Mesodermal cell (in vitro differentiated cells): ENCODE measurements around the gene CD200.

Source experiments
- H3K27ac ChIP-seq: 2 replicates; pipeline ENCODE4 v1.7.0; 2013; ENCODE audit warnings: mild to moderate bottlenecking, low read depth, low read length, moderate library complexity; ENCODE audit not compliant: severe bottlenecking
- H3K36me3 ChIP-seq: 2 replicates; pipeline ENCODE4 v1.7.1; 2013; ENCODE audit warnings: mild to moderate bottlenecking, low read length, moderate library complexity; ENCODE audit not compliant: control insufficient read depth, insufficient read depth
- H3K4me1 ChIP-seq: one replicate; pipeline ENCODE4 v1.7.1; 2013; ENCODE audit warnings: mild to moderate bottlenecking, low read length; ENCODE audit not compliant: insufficient read depth, control insufficient read depth, poor library complexity, severe bottlenecking
- H3K4me3 ChIP-seq: 2 replicates; pipeline ENCODE4 v1.7.0; 2013; ENCODE audit warnings: low read length, control low read depth, mild to moderate bottlenecking; ENCODE audit not compliant: insufficient read depth, poor library complexity, severe bottlenecking; ENCODE audit errors: extremely low read depth
- H3K9me3 ChIP-seq: 2 replicates; pipeline ENCODE4 v1.7.1; 2013; ENCODE audit warnings: mild to moderate bottlenecking, low read length, moderate library complexity; ENCODE audit not compliant: control insufficient read depth
- WGBS, 2 experiments: methylation state at CpG; one replicate each; pipeline ENCODE4 v1.1.5; 2013; ENCODE audit warnings: missing lambda C conversion rate in 2 of 2; ENCODE audit not compliant: insufficient coverage in 2 of 2; 5-methylcytosine and 5-hydroxymethylcytosine counted together

CD200 gene

DNA sequence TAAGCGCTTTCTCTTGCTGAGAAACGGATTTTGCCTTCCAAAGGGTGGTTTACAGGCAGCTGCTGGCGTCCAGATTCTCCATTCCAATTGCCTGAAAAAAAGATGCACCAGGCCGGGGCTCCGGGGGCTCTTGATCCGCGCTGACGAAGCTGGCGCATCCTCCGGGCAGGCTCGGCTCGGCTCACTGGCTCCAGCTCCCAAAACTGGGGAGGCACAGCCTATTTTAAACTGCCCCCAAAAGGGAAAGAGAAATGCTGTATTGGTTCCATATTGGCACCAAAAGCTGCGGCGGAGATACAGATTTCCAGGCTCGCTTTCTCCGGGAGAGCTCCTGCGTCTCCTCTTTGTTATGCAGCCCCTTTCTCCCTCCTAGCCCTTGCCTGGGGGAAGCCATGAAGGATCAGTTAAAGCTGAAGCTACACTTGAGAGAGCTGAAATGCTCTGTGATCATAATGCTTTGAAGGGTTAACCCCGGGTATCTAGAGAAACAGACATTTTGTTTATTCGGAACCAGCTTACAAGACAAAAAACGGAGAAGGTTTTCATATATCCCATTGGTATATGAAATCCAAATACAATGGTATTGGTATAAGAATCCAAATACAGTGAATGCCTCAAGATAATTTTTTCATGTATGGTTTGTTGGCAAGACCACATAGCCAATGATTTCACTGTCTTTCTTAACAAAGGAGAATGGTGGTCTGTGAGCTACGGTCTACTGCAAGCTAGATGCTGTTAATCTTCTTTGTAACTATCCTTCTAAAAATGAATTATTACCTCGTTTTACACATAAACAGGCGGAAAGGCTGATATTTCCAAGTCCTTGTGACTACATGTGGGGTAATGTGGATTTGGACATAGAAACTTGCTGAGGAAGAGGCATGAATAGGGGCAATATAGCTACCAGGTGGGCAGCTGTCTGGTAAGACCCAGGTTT lies 693 bp downstream of the CD200 start:
- peak overlapping the region; percentile 57 for H3K4me3 ChIP-seq
- peak overlapping the region; percentile 74 for H3K27ac ChIP-seq
- no peaks in the 10 kb centered on the region for H3K4me1 ChIP-seq
- no peaks in the 10 kb centered on the region for H3K9me3 ChIP-seq
- 0 to 1% methylated on average over 7 to 13 of the region's 23 CpGs for WGBS, 2 experiments
- H3K36me3 ChIP-seq = no peaks in the 10 kb centered on the region

DNA sequence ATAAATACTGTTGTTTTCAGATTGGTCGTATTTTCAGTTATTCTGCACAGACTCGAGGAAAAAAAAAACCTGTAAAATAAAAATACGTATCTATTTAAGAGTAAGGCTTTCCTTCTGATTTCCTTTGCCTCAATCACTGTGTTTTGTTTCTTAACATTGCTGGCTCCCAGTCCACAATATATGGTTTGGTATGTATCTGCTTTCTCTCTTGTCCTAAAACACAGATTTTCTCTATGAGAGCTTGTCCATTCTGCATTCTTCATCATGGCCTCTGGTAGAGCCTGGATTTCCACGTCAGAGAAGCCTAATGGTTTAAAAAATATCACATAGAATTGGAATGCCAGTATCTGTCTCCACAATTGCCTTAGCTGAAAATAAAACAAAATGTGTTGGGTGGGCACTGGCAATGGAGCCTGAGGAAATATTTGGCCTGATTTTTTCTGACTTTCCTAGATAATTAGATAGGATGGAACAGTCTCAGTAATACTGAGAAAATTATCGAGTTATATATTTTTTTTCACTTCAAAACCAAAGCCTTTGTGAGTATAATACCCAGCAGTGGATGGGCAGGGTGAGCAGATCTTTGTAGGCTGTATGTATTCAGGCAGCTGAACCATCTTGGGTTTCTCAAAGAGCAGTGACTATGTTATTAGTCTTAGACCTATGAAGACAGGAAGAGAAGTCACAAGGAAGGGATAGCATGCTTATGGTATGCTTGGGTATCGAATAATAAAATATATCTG lies 1.9 kb downstream of the CD200 start:
- Histone ChIP-seq H3K9me3 (no peaks in the 10 kb centered on the region), H3K27ac (no peak overlapping the region), H3K4me3 (peak overlapping the region; percentile 57), H3K36me3 (no peaks in the 10 kb centered on the region), H3K4me1 (no peaks in the 10 kb centered on the region)
- 33% methylated on average over 1 of the region's 6 CpGs; no CpG with 5 or more reads in 1 of the 2 experiments for WGBS, 2 experiments

DNA sequence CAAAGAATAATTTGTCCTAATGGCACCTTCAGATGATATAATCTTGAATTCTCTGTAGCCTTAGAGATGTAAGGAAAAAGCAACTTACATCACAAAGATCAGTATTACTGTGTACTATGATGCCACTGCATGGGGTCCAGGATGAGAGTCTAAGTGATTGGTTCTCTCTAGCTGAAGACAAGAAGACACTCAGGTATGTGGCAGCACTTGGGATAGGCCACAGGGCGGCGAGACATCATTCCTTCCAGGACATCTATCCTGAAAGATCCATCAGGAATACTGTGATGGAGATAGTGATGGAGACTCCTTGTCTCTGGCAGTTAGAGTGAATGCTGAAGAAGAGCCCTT lies 2.5 kb downstream of the CD200 start:
- Histone ChIP-seq H3K4me1 (no peaks in the 10 kb centered on the region), H3K9me3 (no peaks in the 10 kb centered on the region), H3K4me3 (no peak overlapping the region), H3K36me3 (no peaks in the 10 kb centered on the region), H3K27ac (no peak overlapping the region)
- no CpG with 5 or more reads among the region's 2 CpGs for WGBS, 2 experiments

DNA sequence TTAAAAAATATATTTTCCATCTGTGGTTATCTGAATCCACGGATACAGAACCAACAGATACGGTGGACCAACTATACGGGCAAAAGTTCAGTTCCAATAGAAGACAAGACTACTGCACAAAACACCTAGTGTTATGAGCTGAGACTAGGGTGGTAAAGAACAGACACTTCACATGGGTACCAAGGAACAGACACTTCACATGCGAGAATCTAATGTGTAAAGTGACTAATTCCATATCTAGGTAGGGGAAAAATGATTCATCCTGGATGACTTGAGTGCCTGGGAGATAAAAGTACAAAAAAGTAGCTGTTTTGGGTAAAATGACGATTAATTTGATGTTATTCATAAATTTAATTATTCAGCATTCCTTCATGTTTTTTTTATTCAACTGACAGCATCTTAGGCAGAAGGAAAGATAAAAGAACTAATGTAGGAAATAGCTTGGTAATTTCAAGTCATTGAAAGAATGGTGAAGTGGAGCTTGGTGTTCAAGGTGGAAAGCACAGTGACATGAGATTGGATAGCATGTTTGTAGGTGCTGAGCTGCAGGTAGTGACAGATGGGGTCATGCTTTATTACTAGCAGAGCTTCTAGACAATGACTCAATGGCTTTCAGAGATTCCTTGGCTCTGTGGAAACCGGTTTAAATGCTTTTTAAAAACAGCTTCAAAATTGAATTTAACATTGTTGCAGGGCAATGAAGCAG lies 5.2 kb downstream of the CD200 start:
- Histone ChIP-seq H3K27ac (no peak overlapping the region), H3K36me3 (no peaks in the 10 kb centered on the region), H3K4me1 (no peaks in the 10 kb centered on the region), H3K9me3 (no peaks in the 10 kb centered on the region), H3K4me3 (no peak overlapping the region)
- 71 to 90% methylated on average over 1 to 3 of the region's 6 CpGs for WGBS, 2 experiments

DNA sequence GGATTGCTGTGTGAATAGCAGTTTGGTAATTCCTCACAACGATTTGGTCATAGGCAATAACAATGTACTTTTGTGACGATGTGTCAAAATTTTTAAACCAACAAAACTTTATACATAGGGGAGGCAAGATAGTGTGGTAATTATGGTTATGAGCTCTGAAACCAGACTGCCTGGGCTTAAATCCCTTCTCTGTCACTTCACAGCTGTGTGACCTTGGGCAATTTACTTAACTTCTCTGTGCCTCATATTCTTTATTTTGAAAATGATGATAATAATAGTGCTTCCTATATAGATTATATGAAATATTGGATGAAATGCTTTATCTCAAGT lies 5.7 kb downstream of the CD200 start:
- H3K4me1 ChIP-seq = no peaks in the 10 kb centered on the region
- no peaks in the 10 kb centered on the region for H3K36me3 ChIP-seq
- H3K4me3 ChIP-seq = no peak overlapping the region
- H3K27ac ChIP-seq = no peak overlapping the region
- no peaks in the 10 kb centered on the region for H3K9me3 ChIP-seq
- no CpG with 5 or more reads among the region's 2 CpGs for WGBS, 2 experiments

DNA sequence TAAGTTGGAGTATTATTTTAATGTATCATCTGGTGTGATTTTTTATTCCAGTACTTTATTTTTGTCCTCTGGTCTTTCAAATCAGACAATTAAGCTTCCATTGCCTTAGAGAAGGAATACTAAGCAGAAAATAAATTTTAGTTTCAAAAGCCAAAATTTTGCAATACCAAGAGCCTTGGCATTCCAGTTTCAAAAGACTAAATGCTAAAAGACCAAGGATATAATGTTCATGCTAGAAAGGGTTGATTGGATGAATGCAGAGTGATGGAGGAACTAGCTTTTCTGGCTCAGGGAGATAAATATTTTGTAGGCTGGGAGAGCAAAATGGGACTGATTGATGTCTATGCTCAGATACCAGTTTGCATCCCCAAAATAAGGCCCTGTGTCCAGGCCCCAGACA lies 6.2 kb downstream of the CD200 start:
- H3K27ac ChIP-seq = no peak overlapping the region
- H3K36me3 ChIP-seq = no peaks in the 10 kb centered on the region
- H3K4me1 ChIP-seq = no peaks in the 10 kb centered on the region
- no peak overlapping the region for H3K4me3 ChIP-seq
- no peaks in the 10 kb centered on the region for H3K9me3 ChIP-seq

DNA sequence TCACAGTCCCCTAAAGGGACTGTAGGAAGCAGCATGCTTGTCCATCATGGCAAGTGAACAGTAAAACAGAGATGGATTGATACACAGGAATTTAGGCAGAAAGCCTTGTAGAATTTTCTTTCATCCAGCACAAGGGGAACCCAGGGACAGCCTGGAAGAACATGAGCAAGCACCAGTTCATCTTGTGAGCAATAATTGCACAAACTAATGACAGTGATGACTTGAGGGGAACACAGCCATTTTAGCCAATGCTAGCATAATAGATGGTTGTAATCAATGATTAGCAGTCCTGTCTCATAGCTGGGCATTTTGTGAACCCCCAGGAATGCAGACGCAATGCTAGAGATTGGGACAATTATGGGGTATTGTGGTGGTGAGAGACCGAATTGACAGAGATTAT lies 6.7 kb downstream of the CD200 start:
- H3K36me3 ChIP-seq = no peaks in the 10 kb centered on the region
- H3K4me3 ChIP-seq = no peak overlapping the region
- no peak overlapping the region for H3K27ac ChIP-seq
- no peaks in the 10 kb centered on the region for H3K9me3 ChIP-seq
- H3K4me1 ChIP-seq = no peaks in the 10 kb centered on the region
- WGBS, 2 experiments = 100% methylated on average over 1 of the region's 2 CpGs; no CpG with 5 or more reads in 1 of the 2 experiments

DNA sequence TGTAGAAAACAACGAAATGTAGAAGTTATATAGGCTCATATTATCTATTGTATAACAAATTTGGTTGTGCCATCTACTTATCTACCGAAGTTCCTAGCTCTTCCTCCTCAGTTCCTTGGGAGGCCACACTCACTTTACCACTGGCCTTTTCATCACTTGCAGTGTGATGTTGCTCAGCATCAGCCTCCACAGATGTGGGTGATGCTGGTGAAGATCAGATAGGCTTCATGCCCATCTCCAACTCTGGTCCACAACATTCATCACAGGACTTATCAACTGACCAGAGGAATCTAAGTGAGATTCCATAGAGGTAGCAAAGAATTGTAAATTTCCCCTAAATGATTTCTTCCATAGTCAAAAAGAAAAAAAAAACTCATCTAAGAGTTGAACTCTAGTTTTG lies 8.4 kb downstream of the CD200 start:
- Histone ChIP-seq H3K36me3 (peaks cover 2% of the 10 kb centered on the region), H3K9me3 (no peaks in the 10 kb centered on the region), H3K27ac (no peak overlapping the region), H3K4me3 (no peak overlapping the region), H3K4me1 (no peaks in the 10 kb centered on the region)
- 80% methylated on average over 1 of the region's 2 CpGs; no CpG with 5 or more reads in 1 of the 2 experiments for WGBS, 2 experiments

DNA sequence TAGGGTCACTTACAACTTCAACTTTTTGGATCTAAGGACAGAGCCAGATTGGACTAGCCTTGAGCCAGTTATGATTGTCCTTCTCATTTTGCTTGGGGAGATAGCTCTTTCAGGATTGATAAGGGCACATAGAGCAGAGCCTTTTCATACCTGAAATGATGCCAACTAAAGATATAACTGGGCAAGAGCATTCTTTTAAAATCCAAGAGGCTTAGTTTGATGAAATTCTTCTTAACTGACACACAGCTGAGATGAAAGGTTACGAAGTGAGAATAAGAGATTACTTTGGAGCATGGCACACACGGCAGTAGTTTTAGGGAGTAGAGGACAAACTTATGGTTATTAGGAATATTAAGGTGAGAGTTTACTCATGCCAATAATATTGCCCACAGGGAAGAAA lies 12.7 kb downstream of the CD200 start:
- Histone ChIP-seq H3K4me3 (no peak overlapping the region), H3K4me1 (no peaks in the 10 kb centered on the region), H3K27ac (no peak overlapping the region), H3K36me3 (peaks cover 23% of the 10 kb centered on the region), H3K9me3 (no peaks in the 10 kb centered on the region)
- WGBS, 2 experiments = 80 to 89% methylated on average over 2 of the region's 2 CpGs

DNA sequence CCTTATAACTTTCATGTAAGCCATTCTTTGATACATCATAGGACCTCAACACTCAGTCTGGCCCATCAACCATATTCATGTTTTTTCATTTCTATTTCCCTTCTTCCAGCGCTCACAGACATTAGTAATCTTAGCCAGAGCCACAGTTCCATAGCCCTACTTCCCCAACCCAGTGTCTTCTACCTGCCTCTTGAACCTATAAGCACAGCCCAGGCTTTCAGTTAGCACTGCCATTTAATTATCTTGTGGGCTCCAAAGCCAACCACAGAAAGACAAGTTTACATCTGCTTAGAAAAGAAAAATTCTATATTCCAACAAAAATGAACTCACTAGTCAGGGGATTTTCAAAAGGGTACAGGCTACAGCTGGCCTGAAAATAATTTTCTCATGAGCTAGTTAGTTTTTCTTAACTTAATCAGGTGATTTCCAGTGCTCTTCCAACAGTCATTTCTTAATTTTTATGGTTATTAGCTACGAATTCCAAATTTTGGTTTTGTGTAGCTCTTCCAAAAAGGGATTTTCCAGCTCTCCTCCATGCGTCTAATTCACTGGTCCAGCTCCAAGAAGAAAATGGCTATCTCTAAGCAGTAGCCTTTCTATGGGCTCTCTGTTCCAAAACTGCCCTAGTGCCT lies 13.7 kb downstream of the CD200 start:
- Histone ChIP-seq H3K4me3 (no peak overlapping the region), H3K27ac (no peak overlapping the region), H3K4me1 (no peaks in the 10 kb centered on the region), H3K9me3 (no peaks in the 10 kb centered on the region), H3K36me3 (peaks cover 23% of the 10 kb centered on the region)
- 80 to 95% methylated on average over 3 of the region's 3 CpGs for WGBS, 2 experiments
